Globus pallidus (tissue), 1 donor: Measurements from ENCODE around the gene IRF9.
A peak's percentile ranks its signal among the peaks of the same experiment; 100 is the strongest.

Experiments
- DNase-seq: peaks from one replicate; pipeline ENCODE4 v3.0.0-alpha.2; 2015; ENCODE audit warnings: low spot score

Gene IRF9

DNA sequence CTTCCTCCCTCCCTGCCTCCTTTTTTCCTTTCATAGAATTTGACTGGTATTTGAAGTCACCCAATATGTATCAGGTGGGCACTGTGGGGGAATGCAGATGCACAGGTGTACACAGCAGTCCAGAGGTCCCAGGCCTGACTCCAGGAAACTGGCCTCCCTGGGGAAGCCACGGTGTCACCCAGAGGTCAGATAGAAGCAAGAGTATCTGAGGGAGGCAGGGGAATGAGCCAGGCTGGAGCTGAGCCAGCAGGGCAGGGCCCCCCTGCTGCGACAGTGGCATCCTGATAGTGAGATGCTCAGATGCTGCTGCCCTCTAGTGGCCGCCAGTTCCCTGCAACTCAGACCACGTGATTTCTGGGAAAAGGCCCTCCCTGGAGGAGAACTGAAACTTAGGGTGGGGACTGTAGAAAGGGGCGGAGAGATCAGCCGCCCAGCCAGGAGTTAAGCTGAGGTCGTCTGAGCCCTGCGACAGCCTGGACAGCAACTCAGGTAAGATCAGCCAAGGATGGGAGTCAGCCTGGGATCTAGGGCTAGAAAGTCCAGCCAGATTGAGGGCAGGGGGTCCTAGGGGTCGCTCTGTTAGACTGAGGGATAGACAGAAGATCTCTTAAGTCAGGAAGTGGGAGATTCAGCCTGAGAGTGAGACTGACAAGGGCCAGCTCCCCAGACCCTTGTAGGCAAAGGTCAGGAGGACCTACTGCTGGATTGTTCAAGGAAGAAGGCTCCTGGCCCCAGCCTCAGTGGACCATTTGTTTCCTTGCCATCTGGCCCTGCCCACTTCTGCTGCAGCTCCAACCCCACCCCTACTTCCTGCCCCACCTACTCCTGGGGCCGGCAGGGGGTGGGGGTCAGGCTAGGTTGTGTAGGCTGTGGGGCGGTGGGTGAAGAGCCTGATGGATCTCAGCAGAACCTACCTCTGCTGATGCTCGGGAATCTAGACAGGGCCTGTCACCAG lies at the start of gene IRF9:
IRF9 (plus strand) TSS at position 416 of the 955 bp plus-strand sequence. CDS start 880 bp downstream, outside the sequence.
- peak; percentile 96 for DNase-seq

GRCh38 chr14:24113379-24113800 lies 47.7 kb upstream of the IRF9 start:
- DNase-seq = no peak

GRCh38 chr14:24113801-24114531 lies 47.1 kb upstream of the IRF9 start:
- no peak for DNase-seq

DNA sequence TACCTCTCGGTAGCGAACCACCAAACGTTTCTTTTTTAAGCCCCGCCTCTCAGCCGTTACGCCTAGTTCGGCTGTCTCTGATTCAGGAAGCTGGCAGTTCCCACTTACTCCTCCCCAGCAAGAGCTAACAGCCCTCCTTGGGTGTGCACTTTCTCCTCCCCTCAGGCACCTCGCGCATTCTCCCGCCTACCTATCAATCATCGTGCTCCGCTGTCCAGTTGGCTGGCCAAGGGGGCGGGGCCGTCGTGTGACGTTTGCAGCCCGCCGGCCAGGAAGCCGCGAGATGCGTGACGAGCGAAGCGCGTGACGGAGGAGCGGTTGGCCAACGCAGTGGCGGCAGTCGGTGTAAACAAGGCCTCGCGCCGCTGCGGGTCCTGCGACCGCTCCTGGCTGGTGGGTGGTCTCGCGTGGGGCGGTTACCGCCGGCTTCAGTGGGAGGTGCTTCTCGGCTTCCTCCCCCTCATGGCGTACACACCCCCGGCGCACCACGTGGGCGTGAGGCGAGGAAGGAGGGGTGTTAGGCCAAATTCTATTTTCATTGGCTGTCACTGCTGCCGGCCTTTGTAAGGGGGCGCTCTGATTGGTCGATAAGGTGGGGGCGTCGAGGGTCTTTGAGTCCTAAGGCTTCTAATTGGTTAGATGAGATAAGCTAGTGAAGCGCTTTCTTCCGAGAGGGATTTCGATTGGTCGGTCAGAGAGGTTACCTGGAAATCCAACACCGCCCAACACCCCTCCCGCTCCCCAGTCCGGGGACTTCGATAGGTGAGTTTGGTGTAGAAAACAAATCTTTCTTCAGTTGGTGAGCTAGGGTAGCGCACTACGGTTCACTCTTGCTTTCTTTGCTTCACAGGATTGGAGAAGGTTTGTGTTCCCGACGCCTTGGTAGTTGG lies 46.3 kb upstream of the IRF9 start, which contains the start of the genes DCAF11 and NRL:
DCAF11 (plus strand) TSS at position 246 of the 890 bp plus-strand sequence. CDS start 818 bp downstream, outside the sequence.
NRL (minus strand) TSS at position 418 of the 890 bp plus-strand sequence. CDS start 32,101 bp downstream, outside the sequence.
- peak; percentile 100 for DNase-seq

DNA sequence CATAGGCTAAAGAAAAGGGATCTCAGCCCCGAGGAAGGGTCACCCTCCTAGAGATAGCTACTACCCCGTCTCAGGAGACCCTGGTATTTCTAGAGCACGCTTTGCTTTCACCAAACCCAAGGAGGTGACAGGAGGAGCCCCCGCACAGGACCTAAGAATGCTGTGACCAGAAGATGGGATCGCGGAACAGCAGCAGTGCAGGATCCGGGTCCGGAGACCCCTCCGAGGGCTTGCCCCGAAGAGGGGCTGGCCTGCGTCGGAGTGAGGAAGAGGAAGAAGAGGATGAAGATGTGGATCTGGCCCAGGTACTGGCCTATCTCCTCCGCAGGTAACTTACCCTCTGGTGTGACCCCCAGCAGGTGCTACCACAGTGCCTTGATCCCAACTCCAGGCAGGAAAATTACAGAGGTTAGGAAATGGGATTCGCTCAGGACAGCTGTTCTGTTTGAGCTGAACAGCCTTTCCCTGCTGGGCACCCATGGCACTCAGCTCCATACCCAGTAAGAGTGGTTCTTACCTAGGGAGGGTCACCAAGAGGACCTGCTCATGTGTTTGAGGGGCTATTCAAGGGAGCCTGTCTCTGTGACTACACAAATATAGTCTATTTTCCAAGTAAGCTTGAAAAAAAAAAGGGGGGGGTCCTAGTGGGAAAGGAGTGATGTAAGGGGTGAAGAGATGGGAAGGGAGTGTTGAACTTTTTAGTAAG lies 45.5 kb upstream of the IRF9 start:
- DNase-seq = no peak

DNA sequence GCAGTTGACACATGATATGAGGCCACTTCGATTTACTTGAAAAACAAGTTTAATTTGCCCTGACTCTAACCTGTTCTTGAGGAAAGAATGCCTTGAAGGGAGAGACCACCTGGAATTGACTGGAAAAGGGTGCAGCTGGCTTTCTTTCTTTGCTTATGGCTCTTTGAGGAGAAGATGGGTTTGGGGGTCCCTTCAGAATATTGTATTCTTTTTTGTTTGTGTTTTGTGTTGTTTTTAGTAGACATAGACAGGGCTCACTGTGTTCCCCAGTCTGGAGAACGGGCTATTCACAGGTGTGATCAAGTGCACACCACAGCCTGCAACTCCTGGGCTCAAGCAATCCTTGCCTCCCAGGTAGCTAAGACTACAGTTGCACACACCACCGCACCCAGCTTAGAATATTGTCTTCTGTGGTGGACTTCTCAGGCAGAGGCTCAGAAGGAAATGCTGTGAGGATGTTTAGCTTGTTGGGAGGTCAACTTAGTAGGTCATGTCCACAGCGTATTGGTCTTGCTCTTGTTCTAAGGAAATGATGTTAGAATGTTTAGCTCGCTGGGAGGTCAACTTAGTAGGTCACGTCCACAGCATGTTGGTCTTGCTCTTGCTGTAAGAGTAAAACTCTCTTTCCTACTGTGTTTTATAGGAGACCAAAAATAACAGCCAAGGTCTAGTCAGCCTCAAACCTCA lies 44.8 kb upstream of the IRF9 start:
- no peak for DNase-seq

DNA sequence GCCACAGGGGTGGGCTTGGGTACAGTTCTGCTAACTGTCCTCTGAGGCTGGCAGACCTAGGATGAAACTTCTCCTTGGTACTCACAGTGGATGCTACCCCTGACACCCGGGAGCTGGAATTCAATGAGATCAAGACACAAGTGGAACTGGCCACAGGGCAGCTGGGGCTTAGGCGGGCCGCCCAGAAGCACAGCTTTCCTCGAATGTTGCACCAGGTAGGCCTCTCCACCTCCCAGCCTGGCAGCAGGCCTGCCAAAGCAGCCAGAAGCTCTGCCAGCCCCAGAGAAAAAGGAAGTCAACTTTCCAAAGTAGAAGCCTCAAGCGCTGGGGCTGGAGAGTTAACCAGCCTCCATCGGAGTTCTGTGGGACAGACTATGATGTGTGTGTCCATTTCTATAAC lies 43.9 kb upstream of the IRF9 start:
- DNase-seq = no peak

GRCh38 chr14:24119691-24120090 lies 41.4 kb upstream of the IRF9 start:
- no peak for DNase-seq

GRCh38 chr14:24121210-24121609 lies 39.9 kb upstream of the IRF9 start:
- no peak for DNase-seq

DNA sequence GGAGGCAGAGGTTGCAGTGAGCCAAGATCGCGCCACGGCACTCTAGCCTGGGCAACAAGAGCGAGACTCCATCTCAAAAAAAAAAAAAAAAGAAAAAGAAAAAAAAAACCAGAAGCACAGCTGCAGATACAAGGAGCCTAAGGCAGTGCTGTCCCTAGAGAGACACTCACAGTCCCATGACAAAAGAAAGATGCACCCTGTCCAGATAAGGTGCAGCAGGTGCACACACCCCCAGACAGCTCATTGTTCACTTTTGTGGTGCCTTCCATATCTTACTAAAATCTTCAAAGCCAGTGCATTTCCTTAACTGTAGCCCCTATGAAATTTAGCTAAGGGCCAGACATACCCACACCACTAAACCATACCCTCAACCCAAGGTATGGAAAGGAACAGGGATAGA lies 38.6 kb upstream of the IRF9 start:
- no peak for DNase-seq

- no peak for DNase-seq
These were observed 38.2 kb upstream of the IRF9 start for GRCh38 chr14:24122898-24123297.

- DNase-seq = no peak
These were observed 37.3 kb upstream of the IRF9 start for GRCh38 chr14:24123424-24124417.

- no peak for DNase-seq
These were observed 34.1 kb upstream of the IRF9 start for GRCh38 chr14:24126939-24127338.

DNA sequence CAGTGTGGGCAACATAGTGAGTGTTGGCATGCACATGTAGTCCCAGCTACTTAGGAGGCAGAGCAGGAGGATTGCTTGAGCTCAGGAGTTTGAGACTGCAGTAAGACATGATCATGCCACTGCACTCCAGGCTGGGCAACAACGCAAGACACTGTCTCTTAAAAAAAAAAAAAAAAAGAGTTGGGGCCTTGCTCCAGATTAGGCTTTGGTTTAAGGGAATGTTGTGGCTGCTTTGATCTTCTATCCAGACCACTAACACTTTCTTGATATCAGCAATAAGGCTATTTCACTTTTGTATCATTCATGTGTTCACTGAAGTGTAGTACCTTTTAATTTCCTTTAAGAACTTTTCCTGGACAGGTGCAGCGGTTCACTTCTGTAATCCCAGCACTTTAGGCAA lies 33.4 kb upstream of the IRF9 start:
- no peak for DNase-seq

DNA sequence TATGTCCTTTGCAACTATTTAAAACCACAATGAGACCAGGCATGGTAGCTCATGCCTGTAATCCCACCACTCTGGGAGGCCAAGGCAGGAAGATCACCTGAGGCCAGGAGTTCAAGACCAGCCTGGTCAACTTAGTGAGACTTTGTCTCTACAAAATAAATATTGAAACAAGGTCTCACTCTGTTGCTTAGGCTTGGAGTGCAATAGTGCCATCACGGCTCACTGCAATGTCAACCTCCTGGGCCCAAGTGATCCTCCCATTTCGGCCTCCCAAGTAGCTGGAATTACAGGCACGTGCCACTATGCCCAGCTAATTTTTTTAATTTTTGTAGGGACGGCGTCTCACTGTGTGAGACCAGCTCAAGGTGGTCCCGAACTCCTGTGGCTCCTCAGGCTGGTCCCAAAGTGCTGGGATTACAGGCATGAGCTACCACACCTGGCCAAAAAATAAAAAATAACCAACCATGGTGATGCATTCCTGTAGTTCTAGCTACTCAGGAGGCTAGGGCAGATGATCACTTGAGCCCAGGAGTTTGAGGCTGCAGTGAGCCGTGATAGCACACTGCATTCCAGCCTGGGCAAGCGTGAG lies 31.6 kb upstream of the IRF9 start:
- DNase-seq = no peak

- no peak for DNase-seq
These were observed 30.7 kb upstream of the IRF9 start, which contains the start of gene FITM1 for GRCh38 chr14:24130380-24130716. FITM1 (plus strand) TSS chr14:24130659; CDS start chr14:24131564, 905 bp downstream.

DNA sequence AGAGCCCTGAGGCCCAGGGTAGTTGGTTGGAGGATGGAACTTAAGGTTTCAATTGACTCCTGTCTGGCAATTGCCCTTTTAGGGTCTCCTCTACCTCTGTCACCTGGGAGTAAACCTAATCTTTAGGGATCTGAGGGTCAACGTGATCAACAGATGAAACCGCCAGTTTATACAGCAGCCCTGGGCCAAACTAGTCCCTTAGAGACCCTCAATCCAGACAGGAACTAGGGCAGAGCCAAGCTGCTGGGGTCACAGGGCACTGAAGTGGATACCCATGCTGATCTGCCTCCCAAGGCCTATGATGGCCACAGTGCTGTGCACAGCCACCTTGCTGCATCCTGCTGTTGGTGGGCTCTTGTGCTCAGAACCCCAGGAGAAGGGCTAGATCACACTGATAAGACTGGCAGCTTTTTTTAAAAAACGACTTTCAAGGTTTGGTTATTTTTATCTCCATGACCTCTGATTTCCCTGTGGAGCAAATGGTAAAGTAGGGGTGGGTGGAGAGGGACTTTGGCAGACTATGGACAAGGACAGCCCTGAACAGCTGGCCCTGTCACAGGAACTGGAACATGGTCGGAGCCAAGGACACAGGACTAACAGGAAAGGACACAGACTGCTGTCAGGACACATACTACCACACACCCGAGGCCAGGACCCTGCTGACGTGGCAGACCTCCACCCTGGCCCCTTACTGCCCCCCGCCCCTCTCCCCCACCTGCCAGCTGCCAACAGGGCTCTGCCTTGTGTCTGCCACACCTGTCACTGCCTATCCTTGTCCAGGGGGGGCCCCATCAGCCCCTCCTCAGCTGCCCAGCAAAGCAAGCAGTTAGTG lies 30.1 kb upstream of the IRF9 start:
- no peak for DNase-seq

- no peak for DNase-seq
These were observed 29.5 kb upstream of the IRF9 start for GRCh38 chr14:24131549-24131966.
